Endothelial cell of coronary artery (primary cell): ENCODE data around the gene LCE1B. TPM values are rescaled to one million over a fixed set of nuclear protein-coding genes. Genes with fewer than 3 reads are reported as not detected.

Experiments used
- total RNA-seq: library from RNA; depleted of rRNA; stranded (reverse); fragments of >200 nt; gene quantifications from 2 replicates; pipeline ENCODE4 v1.2.3, GENCODE V29; 2014

Gene LCE1B, protein sequence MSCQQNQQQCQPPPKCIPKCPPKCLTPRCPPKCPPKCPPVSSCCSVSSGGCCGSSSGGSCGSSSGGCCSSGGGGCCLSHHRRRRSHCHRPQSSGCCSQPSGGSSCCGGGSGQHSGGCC
- total RNA-seq: not detected in 2 replicates

DNA sequence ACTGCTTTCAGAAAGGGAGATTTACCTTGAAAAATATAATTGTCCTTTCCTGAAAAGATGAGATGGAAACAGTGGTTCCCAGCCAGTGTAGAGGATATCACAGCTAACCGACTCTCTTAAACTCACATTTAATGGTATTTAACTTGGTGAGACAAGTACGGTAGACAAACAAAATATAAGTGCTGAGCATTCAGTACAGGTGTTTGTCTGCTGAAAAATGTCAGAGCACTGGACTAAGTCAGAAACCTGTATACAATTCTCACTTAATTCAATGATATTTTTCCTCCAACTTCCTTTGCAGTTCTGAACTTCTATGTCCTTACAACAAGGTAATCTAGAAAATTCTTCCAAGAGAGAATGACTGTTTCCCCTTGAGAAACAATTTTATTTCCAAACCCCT lies at the start of gene LCE1B:
Gene LCE1B (plus strand): TSS at position 301 of the 400 bp plus-strand sequence. CDS start 476 bp downstream, outside the sequence.

DNA sequence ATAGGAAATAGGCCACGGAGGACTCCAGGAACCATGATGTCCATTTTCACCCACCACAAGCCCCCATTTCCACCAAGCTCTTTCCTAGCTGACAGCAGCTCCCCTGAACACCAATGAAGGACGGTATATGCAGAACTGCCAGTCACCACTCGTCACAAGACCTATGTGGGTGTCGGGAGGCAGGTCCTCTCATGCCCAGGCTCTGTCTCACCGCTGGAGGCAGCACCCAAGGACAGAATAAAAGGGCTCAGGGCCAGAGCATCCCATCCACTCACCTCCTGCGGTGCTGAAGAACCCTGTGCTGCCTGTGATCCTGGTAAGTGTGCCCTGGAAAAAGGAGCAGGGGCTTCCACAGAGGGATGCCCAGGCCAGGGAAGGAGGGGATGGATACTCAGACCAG lies 36.9 kb upstream of the LCE1B start, which contains the start of gene LCE1F:
Gene LCE1F (plus strand): TSS at position 266 of the 400 bp plus-strand sequence. CDS start 1,232 bp downstream, outside the sequence.

DNA sequence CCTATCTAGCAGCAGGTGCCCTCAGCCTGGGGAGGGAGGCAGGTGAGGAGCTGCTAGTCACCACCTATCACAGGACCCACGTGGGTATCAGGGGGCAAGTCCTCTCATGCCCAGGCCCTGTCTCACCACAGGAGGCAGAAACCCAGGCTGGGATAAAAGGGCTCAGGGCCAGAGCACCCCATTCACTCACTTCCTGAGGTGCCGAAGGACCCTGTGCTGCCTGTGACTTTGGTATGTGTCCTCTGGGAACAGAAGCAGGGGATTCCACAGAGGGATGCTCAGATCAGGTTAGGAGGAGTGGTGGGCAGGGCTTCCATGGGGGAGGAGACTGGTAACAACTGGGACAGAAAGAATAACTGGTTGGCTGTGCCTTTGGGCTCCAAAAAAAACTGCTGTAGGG lies 25.7 kb upstream of the LCE1B start, which contains the start of gene LCE1E:
Gene LCE1E (plus strand): TSS at position 181 of the 400 bp plus-strand sequence. CDS start 1,043 bp downstream, outside the sequence.

DNA sequence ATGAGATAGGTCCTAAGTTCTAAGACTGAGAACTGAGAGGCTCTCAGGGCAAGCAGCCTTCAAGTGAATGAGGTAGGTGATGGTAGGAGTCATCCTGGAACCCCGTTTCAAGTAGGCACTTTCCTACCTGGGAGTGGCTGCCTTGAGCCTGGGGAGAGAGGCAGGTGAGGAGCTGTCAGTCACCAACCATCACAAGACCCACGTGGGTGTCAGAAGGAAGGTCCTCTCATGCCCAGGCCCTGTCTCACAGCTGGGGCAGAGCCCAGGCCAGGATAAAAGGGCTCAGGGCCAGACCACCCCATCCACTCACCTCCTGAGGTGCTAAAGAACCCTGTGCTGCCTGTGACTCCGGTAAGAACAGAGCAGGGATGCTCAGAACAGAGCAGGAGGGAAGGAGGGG lies 15.3 kb upstream of the LCE1B start, which contains the start of gene LCE1D:
Gene LCE1D (plus strand): TSS at position 301 of the 400 bp plus-strand sequence. CDS start 1,074 bp downstream, outside the sequence.

DNA sequence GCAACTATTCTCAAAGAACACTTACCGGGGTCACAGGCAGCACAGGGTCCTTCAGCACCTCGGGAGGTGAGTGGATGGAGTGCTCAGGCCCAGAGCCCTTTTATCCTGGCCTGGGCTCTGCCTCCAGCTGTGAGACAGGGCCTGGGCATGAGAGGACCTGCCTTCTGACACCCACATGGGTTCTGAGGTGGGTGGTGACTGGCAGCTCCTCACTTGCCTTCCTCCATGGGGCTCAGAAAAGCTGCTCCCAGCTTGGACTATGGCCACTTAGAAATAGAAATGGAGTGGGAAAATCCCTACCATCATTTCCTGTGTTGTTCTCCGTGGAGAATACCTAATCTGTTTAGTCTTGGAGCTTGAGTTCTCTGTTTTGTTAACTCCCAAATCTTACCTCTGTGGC lies 5.2 kb upstream of the LCE1B start, which contains the start of gene LCE1C:
Gene LCE1C (minus strand): TSS at position 76 of the 400 bp plus-strand sequence. CDS start 1,173 bp downstream, outside the sequence.

DNA sequence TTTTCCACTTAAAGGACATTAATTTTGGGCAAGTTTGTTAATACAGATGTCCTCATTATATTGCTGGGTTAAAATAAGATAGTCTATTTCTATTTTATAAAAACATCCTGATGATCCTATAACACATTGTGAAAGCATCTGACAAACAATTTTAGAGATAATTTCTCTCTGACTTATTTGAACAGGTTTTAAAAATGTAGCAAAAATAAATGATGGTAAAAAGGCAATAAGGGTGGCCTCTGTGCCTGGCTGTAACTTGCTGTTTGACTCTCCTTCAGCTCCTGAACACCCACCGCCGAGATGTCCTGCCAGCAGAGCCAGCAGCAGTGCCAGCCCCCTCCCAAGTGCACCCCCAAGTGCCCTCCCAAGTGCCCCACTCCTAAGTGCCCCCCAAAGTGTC lies 15.4 kb downstream of the LCE1B start, which contains the start of gene LCE1A:
Gene LCE1A (plus strand): TSS at position 301 of the 400 bp plus-strand sequence. CDS start 0 bp downstream, at position 301.

DNA sequence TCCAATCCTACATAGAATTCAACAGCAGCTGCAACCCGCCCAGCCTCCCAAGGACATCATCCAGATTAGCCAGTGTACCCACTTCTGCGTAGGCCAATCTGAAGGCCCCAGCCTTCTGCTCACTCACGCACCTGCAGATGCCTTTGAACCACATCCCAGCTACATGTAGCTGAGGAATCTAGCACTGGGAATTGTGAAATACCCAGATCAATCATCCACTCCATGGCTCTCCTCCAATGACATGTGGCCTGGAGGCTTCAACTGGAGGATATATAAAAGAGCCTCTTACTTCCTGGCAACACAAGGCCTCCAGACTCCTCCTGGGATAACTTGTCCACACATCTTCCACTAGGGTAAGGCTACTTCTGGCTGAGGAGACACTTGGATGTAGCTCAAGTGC lies 30.8 kb downstream of the LCE1B start, which contains the start of gene LCE6A:
Gene LCE6A (plus strand): TSS at position 301 of the 400 bp plus-strand sequence. CDS start 665 bp downstream, outside the sequence.

DNA sequence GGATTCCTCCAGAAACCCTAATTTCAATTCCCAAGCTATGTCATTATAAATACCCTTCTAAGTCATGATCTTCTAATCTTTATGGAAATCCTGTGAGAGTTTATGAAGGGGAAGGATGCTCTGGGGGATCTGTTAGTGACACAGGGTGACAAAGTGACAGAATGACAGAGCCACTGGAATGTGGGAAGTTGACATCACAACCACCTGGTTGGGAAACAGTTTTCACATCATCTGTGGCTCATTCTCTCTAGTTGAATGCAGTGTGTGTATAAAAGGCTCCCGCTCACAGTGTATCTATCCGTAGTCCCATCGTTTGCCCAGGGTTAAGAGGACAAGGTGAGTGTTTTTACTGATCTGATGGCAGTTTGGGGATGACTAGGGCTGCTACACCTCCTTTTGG lies 47.9 kb downstream of the LCE1B start, which contains the start of gene LCE7A:
Gene LCE7A (plus strand): TSS at position 301 of the 400 bp plus-strand sequence. CDS start 702 bp downstream, outside the sequence.

Other genes with a start within 250 kb of the LCE1B start
- gene LCE3E, start 245.2 kb upstream of the LCE1B start, total RNA-seq: not detected in 2 replicates
- gene LCE3D, start 231.5 kb upstream of the LCE1B start, total RNA-seq: not detected in 2 replicates
- gene LCE3C, start 211.7 kb upstream of the LCE1B start, total RNA-seq: not detected in 2 replicates
- gene LCE3B, start 198.2 kb upstream of the LCE1B start, total RNA-seq: not detected in 2 replicates
- gene LCE3A, start 188.9 kb upstream of the LCE1B start, total RNA-seq: not detected in 2 replicates
- gene LCE2D, start 148.6 kb upstream of the LCE1B start, total RNA-seq: not detected in 2 replicates
- gene LCE2C, start 136.7 kb upstream of the LCE1B start, total RNA-seq: not detected in 2 replicates
- gene LCE2B, start 125.8 kb upstream of the LCE1B start, total RNA-seq: not detected in 2 replicates
- not detected in 2 replicates for gene LCE2A, start 113.6 kb upstream of the LCE1B start, total RNA-seq
- not detected in 2 replicates for gene LCE4A, start 103.8 kb upstream of the LCE1B start, total RNA-seq
- not detected in 2 replicates for gene KPRP, start 53.9 kb upstream of the LCE1B start, total RNA-seq
- gene LCE1F, start 36.8 kb upstream of the LCE1B start, total RNA-seq: not detected in 2 replicates
- gene LCE1E, start 25.7 kb upstream of the LCE1B start, total RNA-seq: not detected in 2 replicates
- gene LCE1D, start 15.2 kb upstream of the LCE1B start, total RNA-seq: not detected in 2 replicates
- not detected in 2 replicates for gene LCE1C, start 5.3 kb upstream of the LCE1B start, total RNA-seq
- not detected in 2 replicates for gene LCE1A, start 15.5 kb downstream of the LCE1B start, total RNA-seq
- not detected in 2 replicates for gene LCE6A, start 30.9 kb downstream of the LCE1B start, total RNA-seq
- not detected in 2 replicates for gene LCE7A, start 48.0 kb downstream of the LCE1B start, total RNA-seq
- gene SMCP, start 66.4 kb downstream of the LCE1B start, total RNA-seq: not detected in 2 replicates
- gene IVL, start 96.6 kb downstream of the LCE1B start, total RNA-seq: not detected in 2 replicates
- gene SPRR5, start 135.2 kb downstream of the LCE1B start, total RNA-seq: not detected in 2 replicates
- not detected in 2 replicates for gene SPRR4, start 158.7 kb downstream of the LCE1B start, total RNA-seq
- gene SPRR1A, start 172.1 kb downstream of the LCE1B start, total RNA-seq: not detected in 2 replicates
- not detected in 2 replicates for gene SPRR3, start 189.8 kb downstream of the LCE1B start, total RNA-seq
- gene SPRR1B, start 219.2 kb downstream of the LCE1B start, total RNA-seq: not detected in 2 replicates
- not detected in 2 replicates for gene SPRR2D, start 229.1 kb downstream of the LCE1B start, total RNA-seq
- gene SPRR2A, start 245.5 kb downstream of the LCE1B start, total RNA-seq: not detected in 2 replicates